GM12874 (cell line): ENCODE data around the gene FAM199X.

Experiments
- TF ChIP-seq, protein P1 (sequence below): IDR thresholded peaks from 2 replicates; pipeline ENCODE4 v1.5.1; 2011; ENCODE audit warnings: low read depth, mild to moderate bottlenecking, control low read depth, low read length, moderate library complexity; ENCODE audit not compliant: insufficient read depth

Gene FAM199X

DNA sequence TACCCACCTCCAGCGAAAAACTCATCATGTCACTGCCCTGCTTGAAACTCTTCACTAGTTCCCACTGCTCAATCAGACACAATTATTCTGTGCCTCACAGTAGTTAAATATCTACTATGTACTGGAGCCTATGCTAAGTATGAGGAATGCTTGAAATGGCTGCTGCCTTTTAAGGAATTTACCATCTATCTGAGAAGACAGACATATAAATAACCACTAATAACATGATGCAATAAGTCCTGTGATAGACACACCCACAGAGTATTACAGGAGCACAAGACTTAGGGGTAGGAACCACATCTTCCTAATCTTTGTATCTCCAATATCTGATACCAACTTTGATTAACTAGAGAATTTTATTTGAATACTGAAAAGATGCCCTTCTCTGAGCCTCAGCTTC, 30.6 kb upstream of the FAM199X start:
- TF ChIP-seq, protein P1, sequence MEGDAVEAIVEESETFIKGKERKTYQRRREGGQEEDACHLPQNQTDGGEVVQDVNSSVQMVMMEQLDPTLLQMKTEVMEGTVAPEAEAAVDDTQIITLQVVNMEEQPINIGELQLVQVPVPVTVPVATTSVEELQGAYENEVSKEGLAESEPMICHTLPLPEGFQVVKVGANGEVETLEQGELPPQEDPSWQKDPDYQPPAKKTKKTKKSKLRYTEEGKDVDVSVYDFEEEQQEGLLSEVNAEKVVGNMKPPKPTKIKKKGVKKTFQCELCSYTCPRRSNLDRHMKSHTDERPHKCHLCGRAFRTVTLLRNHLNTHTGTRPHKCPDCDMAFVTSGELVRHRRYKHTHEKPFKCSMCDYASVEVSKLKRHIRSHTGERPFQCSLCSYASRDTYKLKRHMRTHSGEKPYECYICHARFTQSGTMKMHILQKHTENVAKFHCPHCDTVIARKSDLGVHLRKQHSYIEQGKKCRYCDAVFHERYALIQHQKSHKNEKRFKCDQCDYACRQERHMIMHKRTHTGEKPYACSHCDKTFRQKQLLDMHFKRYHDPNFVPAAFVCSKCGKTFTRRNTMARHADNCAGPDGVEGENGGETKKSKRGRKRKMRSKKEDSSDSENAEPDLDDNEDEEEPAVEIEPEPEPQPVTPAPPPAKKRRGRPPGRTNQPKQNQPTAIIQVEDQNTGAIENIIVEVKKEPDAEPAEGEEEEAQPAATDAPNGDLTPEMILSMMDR, result no peak

DNA sequence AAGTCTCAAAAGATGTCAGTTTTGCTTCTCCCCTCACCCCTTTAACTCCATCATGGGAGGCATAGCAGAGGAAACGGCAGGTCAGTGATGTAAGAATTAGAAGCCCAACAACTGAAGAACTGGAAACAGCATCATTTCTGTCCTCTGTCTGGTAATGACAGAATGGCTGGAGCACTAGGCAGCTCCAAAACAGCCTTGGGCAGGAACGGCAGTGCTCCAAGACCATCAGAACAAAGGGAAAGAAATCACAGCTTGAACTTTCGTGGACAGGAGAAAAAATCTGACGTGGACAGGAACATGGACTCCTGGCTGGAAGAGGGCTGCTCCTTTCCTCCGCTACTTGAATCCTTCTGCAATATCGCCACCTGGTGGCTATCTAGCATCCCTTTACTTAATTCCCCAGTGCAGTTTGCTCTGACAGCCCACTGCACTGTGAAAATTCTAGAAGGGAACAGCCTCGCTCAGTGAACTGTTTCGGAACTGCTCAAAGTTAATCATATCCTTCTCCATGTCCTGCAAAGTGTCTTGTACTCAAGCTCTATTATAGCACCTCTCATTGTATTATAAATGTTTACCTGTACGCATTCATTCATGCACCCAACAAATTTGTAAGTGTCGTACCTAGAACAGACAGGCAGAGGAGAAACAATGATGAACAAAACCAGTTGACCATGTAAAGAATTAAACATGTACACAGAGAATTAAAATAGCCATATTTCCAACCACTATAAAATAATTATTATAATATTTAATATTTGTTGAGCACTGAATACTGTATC, 29.8 kb upstream of the FAM199X start:
- TF ChIP-seq, protein P1, result peak; percentile 53

DNA sequence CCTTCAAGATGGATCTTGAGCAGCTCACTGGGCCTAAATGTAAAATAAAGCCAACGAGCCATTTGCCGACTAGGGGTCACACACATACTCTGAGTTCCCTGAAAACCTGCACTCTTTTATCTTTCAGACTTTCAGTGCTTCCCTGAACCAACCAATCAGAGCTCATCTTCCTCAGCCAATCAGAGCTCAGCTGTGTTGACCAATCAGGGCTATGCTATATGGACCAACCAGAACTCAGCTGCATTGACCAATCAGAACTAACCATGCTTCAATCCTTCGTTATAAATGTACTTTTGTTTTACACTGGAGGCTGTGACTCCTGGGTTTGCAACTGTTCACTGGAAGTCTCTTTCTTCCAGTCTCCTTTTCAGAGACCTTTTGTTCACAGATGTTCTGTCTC, 28.8 kb upstream of the FAM199X start:
- TF ChIP-seq, protein P1, result no peak

DNA sequence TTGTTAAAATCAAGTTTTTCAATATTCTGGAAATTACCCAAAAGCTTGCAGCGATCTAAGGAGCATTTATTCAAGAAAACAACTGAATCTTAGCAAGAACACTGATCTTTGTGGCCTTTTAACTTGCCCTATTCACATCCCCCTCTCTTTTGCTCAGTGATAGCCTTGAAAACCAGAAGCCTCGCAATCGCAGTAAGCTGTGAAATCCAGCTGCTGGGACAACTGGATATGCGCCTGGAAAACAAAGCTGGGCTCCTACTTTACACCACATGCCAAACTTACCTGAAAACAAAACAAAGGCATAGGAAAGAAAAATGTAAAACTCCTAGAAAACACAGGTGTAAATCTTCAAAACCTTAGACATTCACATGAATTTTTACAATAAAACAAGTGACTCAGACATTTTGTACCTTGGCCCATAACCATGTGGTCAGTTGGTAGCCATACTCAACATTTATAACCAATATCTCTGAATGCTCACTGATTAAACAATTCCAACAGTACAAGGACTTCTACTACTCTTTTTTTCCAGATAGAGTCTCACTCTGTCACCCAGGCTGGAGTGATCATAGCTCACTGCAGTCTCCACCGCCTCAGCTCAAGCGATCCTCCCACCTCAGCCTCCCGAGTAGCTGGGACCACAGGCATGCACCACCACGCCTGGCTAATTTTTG, 25.0 kb upstream of the FAM199X start:
- TF ChIP-seq, protein P1, result no peak

DNA sequence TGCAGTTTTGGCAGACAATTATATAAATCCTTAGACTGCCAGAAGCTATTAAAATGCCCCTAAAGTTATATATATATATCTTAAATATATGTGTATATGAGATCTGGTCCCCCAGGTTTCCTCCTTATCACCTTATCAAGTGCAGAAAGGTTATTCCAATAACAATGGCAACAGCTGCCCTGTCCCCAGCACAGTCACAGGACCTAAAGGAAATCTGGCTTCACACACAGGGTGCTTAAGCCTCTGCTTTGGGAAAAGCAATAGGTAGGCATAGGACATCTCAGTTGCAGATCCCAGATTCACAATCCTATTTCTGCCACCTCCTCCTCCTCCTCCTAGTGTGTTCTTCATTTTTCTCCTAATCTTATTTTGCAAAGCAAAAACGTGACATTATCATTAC, 15.2 kb upstream of the FAM199X start:
- TF ChIP-seq, protein P1, result no peak

DNA sequence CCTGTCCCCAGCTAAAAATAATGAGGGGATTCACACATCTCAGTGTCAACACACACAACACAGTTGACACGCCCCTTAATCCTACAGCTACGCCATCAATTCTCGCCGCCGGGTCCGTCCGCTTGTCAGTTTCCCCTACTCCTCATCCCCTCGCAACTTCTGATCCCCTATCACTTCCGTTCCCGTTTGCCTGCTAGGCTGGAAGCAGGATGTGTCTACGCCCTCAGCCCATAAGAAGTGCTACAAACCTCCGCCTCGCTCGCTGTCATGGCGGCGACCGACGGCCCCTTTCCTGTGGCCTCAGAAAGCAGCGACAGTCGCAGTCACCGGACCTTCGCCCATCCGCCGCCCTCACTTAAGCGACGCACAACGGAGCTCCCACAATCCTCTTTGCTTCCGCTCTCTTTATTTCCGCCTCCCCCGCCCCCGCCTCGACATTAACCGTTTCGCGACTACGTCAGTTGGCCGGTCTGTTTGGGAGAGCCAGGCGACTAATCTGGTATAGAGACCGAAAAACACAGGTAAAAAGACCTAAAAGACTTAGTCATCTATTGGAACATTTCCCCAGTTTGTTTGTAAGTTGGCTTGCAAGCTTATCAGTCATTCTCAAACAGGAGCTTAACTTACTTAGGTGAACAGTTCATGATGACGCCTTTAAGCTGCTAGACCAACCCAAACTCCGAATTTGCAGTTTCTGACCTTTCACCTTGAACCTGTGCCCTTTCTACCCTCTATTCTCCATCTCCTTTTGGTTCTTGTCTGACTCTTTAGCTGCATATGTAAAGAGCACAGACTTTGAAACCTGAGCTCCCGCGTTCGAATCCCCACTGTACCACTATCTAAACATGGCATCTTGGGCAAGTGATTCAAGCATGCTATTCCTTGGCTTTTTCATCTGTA, 9.4 kb upstream of the FAM199X start, which contains the start of gene SLC25A53:
TSS of gene SLC25A53 (minus strand) at position 380 of the 900 bp plus-strand sequence. CDS start 51,752 bp downstream, outside the sequence.
- TF ChIP-seq, protein P1, result no peak
